Neuronal stem cell (in vitro differentiated cells): ENCODE results near the gene PPM1G. TPM values are rescaled to one million over a fixed set of nuclear protein-coding genes. Genes with fewer than 3 reads are reported as not detected.
A peak's percentile ranks its signal among the peaks of the same experiment; 100 is the strongest.

Experiments
- DNase-seq: peaks from one replicate; pipeline ENCODE4 v3.0.0-alpha.2; 2013; ENCODE audit warnings: low spot score
- H2AFZ ChIP-seq: one replicate; pipeline ENCODE4 v1.6.1; 2013; ENCODE audit warnings: mild to moderate bottlenecking, low read length, inconsistent platforms
- H2AK5ac ChIP-seq: 2 replicates; pipeline ENCODE4 v1.6.1; 2013; ENCODE audit warnings: low read depth, mild to moderate bottlenecking, inconsistent platforms, low read length, moderate library complexity, mixed read lengths
- H2BK120ac ChIP-seq: 2 replicates; pipeline ENCODE4 v1.6.1; 2013; ENCODE audit warnings: low read depth, mild to moderate bottlenecking, inconsistent platforms, low read length, moderate library complexity, mixed read lengths
- H2BK12ac ChIP-seq: one replicate; pipeline ENCODE4 v1.6.1; 2013; ENCODE audit warnings: low read length, inconsistent platforms
- H2BK15ac ChIP-seq: 2 replicates; pipeline ENCODE4 v1.6.1; 2013; ENCODE audit warnings: mild to moderate bottlenecking, low read length, inconsistent platforms, mixed read lengths
- H2BK5ac ChIP-seq: one replicate; pipeline ENCODE4 v1.6.1; 2013; ENCODE audit warnings: inconsistent platforms, mild to moderate bottlenecking, low read length, moderate library complexity
- H3K14ac ChIP-seq: one replicate; pipeline ENCODE4 v1.6.1; 2013; ENCODE audit warnings: low read length, inconsistent platforms
- H3K18ac ChIP-seq: 2 replicates; pipeline ENCODE4 v1.6.1; 2013; ENCODE audit warnings: low read length, inconsistent platforms
- H3K23ac ChIP-seq: 2 replicates; pipeline ENCODE4 v1.6.1; 2013; ENCODE audit warnings: low read depth, mild to moderate bottlenecking, mixed read lengths, low read length, inconsistent platforms; ENCODE audit not compliant: poor library complexity
- H3K27ac ChIP-seq: replicated peaks from 3 replicates; pipeline ENCODE4 v1.5.1; 2013; ENCODE audit warnings: low read length, inconsistent platforms
- H3K27me3 ChIP-seq, 3 experiments: 2 replicates each; pipeline ENCODE4 v1.6.1; 2013; ENCODE audit warnings: low read length in 3 of 3, mild to moderate bottlenecking in 2 of 3, inconsistent platforms in 1 of 3, low read depth in 1 of 3, mixed read lengths in 1 of 3, moderate library complexity in 1 of 3; ENCODE audit not compliant: control insufficient read depth in 3 of 3, insufficient read depth in 3 of 3
- H3K36me3 ChIP-seq, 2 donors: replicated peaks in 1 of 2; 2 replicates each; pipeline ENCODE4 v1.6.1; 2013; ENCODE audit warnings: low read length in 2 of 2; ENCODE audit not compliant: control insufficient read depth in 2 of 2, insufficient read depth in 2 of 2
- H3K4ac ChIP-seq: 2 replicates; pipeline ENCODE4 v1.6.1; 2013; ENCODE audit warnings: inconsistent platforms, mild to moderate bottlenecking, low read length, moderate library complexity
- H3K4me1 ChIP-seq, 2 donors: 1 replicate in 1 of 2; 2 replicates in 1 of 2; pipeline ENCODE4 v1.6.1; 2013; ENCODE audit warnings: low read length in 2 of 2, low read depth in 1 of 2; ENCODE audit not compliant: control insufficient read depth in 2 of 2, insufficient read depth in 1 of 2
- H3K4me2 ChIP-seq: one replicate; pipeline ENCODE4 v1.6.1; 2013; ENCODE audit warnings: mild to moderate bottlenecking, low read length, inconsistent platforms; ENCODE audit not compliant: insufficient read depth, poor library complexity, severe bottlenecking
- H3K4me3 ChIP-seq, 2 donors: 2 replicates each; pipeline ENCODE4 v1.5.1; 2013; ENCODE audit warnings: low read length in 2 of 2, mild to moderate bottlenecking in 2 of 2, inconsistent platforms in 1 of 2, moderate library complexity in 1 of 2
- H3K79me1 ChIP-seq: one replicate; pipeline ENCODE4 v1.6.1; 2013; ENCODE audit warnings: low read depth, mild to moderate bottlenecking, inconsistent platforms, low read length, moderate library complexity
- H3K9ac ChIP-seq: one replicate; pipeline ENCODE4 v1.6.1; 2013; ENCODE audit warnings: mild to moderate bottlenecking, low read depth, low read length, inconsistent platforms; ENCODE audit not compliant: poor library complexity
- H3K9me3 ChIP-seq, 2 donors: replicated peaks in 1 of 2; 2 replicates each; pipeline versions ENCODE3 to v1.6.1; 2013; ENCODE audit warnings: low read length in 2 of 2, mild to moderate bottlenecking in 2 of 2, inconsistent platforms in 1 of 2, low read depth in 1 of 2, mixed read lengths in 1 of 2, moderate library complexity in 1 of 2; ENCODE audit not compliant: control insufficient read depth in 2 of 2, insufficient read depth in 1 of 2
- H4K8ac ChIP-seq: one replicate; pipeline ENCODE4 v1.6.1; 2013; ENCODE audit warnings: low read depth, mild to moderate bottlenecking, inconsistent platforms, low read length, moderate library complexity
- H4K91ac ChIP-seq: one replicate; pipeline ENCODE4 v1.6.1; 2013; ENCODE audit warnings: low read length, low read depth, mild to moderate bottlenecking, inconsistent platforms; ENCODE audit not compliant: poor library complexity
- WGBS, 2 donors: extraction: QIAGEN DNeasy Blood & Tissue Kit; methylation state at CpG; one replicate each; pipeline ENCODE4 v1.1.7; 2013; ENCODE audit warnings: missing lambda C conversion rate in 2 of 2, mixed read lengths in 1 of 2; ENCODE audit not compliant: insufficient read length in 2 of 2, insufficient replicate concordance in 1 of 2; ENCODE audit errors: extremely low coverage in 2 of 2; 5-methylcytosine and 5-hydroxymethylcytosine counted together
- polyA plus RNA-seq, 2 experiments: library from polyadenylated mRNA; stranded (reverse); fragments of 200-250 nt; gene quantifications; one replicate each; pipeline ENCODE4 v1.2.3, GENCODE V29; 2013

Gene PPM1G
- polyA plus RNA-seq (2013, experiment 1 of 2) = 98.8 TPM
- 97.7 TPM for polyA plus RNA-seq (2013, experiment 2 of 2)

GRCh38 chr2:27409321-27410073 lies at the start of gene PPM1G:
PPM1G (minus strand) TSS chr2:27409591; CDS start chr2:27409422, 169 bp downstream.
- Histone ChIP-seq H2BK120ac (peak within 1 kb of the TSS; percentile 10), H3K79me1 (peaks cover 5% of the 10 kb centered on the region), H3K4me2 (peak within 1 kb of the TSS; percentile 52), H4K8ac (no peak within 1 kb of the TSS), H3K27me3 (no peaks in the 10 kb centered on the region), H3K18ac (peak within 1 kb of the TSS; percentile 91), H2AFZ (peak within 1 kb of the TSS; percentile 94), H3K14ac (peak within 1 kb of the TSS; percentile 72), H2AK5ac (peak within 1 kb of the TSS; percentile 74), H3K9ac (peak within 1 kb of the TSS; percentile 99), H2BK5ac (peak within 1 kb of the TSS; percentile 19), H3K4ac (no peak within 1 kb of the TSS), H2BK15ac (no peak within 1 kb of the TSS), H3K23ac (peak within 1 kb of the TSS; percentile 87), H3K4me1 (peaks cover 3% of the 10 kb centered on the region in 2 donors), H2BK12ac (no peak within 1 kb of the TSS), H3K36me3 (peaks cover 0 to 26% of the 10 kb centered on the region in 2 donors), H3K4me3 (peak within 1 kb of the TSS; percentile 67 to 99), H3K9me3 (no peaks in the 10 kb centered on the region), H3K27ac (peak within 1 kb of the TSS; percentile 91), H4K91ac (no peak within 1 kb of the TSS)
- no CpG with 5 or more reads among the region's 82 CpGs for WGBS, 2 donors
- peak; percentile 92 for DNase-seq

- no peaks in the 10 kb centered on the region for H3K79me1 ChIP-seq
Observed at GRCh38 chr2:27453968-27454367, 44.6 kb upstream of the PPM1G start.

GRCh38 chr2:27451095-27451494 lies 41.7 kb upstream of the PPM1G start:
- no peak overlapping the region for H3K14ac ChIP-seq
- H2BK12ac ChIP-seq = no peak overlapping the region
- no peaks in the 10 kb centered on the region for H3K79me1 ChIP-seq
- H3K9me3 ChIP-seq = no peaks in the 10 kb centered on the region
- no peak overlapping the region for H4K91ac ChIP-seq
- no peak overlapping the region for H3K4me2 ChIP-seq
- H3K9ac ChIP-seq = no peak overlapping the region
- no peak overlapping the region for H2AK5ac ChIP-seq
- no peak overlapping the region for H2BK15ac ChIP-seq
- no peaks in the 10 kb centered on the region for H3K4me1 ChIP-seq
- H3K18ac ChIP-seq = no peak overlapping the region
- H3K23ac ChIP-seq = no peak overlapping the region
- H3K27ac ChIP-seq = no peak overlapping the region
- no peak overlapping the region for H3K4me3 ChIP-seq
- no peaks in the 10 kb centered on the region for H3K27me3 ChIP-seq
- no peak overlapping the region for H4K8ac ChIP-seq
- no peak overlapping the region for H2BK120ac ChIP-seq
- H3K36me3 ChIP-seq = peaks cover 24 to 72% of the 10 kb centered on the region in 2 donors
- no peak overlapping the region for H2AFZ ChIP-seq
- no peak for DNase-seq
- H3K4ac ChIP-seq = no peak overlapping the region
- WGBS, 2 donors = no CpG with 5 or more reads among the region's 1 CpG
- no peak overlapping the region for H2BK5ac ChIP-seq

More at GRCh38 chr2:27453968-27454367, 44.6 kb upstream of the PPM1G start:
- Histone ChIP-seq H3K27me3 (no peaks in the 10 kb centered on the region), H2AK5ac (no peak overlapping the region), H4K8ac (no peak overlapping the region), H3K4me2 (no peak overlapping the region), H3K27ac (no peak overlapping the region), H2BK120ac (no peak overlapping the region), H2AFZ (no peak overlapping the region), H2BK5ac (no peak overlapping the region), H4K91ac (no peak overlapping the region), H3K23ac (no peak overlapping the region), H3K9ac (no peak overlapping the region), H3K18ac (no peak overlapping the region), H2BK15ac (no peak overlapping the region), H3K36me3 (peaks cover 31 to 79% of the 10 kb centered on the region in 2 donors), H3K9me3 (no peaks in the 10 kb centered on the region), H3K4me3 (no peak overlapping the region), H3K4me1 (no peaks in the 10 kb centered on the region), H2BK12ac (no peak overlapping the region), H3K4ac (no peak overlapping the region), H3K14ac (no peak overlapping the region)
- DNase-seq = no peak
- WGBS, 2 donors = no CpG with 5 or more reads among the region's 7 CpGs

DNA sequence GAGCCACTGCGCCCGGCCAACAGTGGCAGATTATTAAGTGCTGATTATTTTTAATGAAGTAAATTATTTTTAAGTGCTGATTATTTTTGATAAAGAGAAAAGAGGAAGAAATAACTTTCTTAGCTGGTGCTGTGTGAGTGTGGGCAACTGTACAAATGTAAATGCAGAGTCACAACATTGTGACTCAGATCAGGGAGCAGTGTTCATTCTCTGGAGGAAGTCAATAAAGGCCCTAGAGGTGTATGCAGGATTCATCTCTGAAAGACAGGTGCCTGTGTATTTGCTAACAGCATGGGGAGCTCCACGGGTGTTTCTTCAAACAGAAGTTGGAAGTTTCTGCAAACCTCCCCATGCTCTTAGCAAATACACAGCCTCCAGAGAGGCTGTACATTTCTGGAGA lies 39.0 kb upstream of the PPM1G start:
- Histone ChIP-seq H3K36me3 (peaks cover 15 to 74% of the 10 kb centered on the region in 2 donors), H3K4me1 (no peaks in the 10 kb centered on the region), H3K4me3 (no peak overlapping the region), H3K4me2 (no peak overlapping the region), H2BK12ac (no peak overlapping the region), H4K8ac (no peak overlapping the region), H2BK15ac (no peak overlapping the region), H2AFZ (no peak overlapping the region), H3K79me1 (no peaks in the 10 kb centered on the region), H3K18ac (no peak overlapping the region), H3K27me3 (no peaks in the 10 kb centered on the region), H2AK5ac (no peak overlapping the region), H2BK5ac (no peak overlapping the region), H3K4ac (no peak overlapping the region), H3K27ac (no peak overlapping the region), H3K9ac (no peak overlapping the region), H3K9me3 (no peaks in the 10 kb centered on the region), H2BK120ac (no peak overlapping the region), H3K14ac (no peak overlapping the region), H3K23ac (no peak overlapping the region), H4K91ac (no peak overlapping the region)
- DNase-seq = no peak
- WGBS, 2 donors = no CpG with 5 or more reads among the region's 3 CpGs
